22Rv1 (cell line): Measurements from ENCODE around the gene TMEM72.

Source experiments
- H3K27ac ChIP-seq: fragments of 450-650 bp; 2 replicates; pipeline ENCODE4 v1.5.1; 2017
- ZFX ChIP-seq: fragments of 450-650 bp; IDR thresholded peaks from 2 replicates; pipeline ENCODE4 v1.6.1; 2017; ENCODE audit warnings: antibody characterized with exemption, borderline replicate concordance
- TF ChIP-seq, protein P1 (sequence below): fragments of 450-650 bp; IDR thresholded peaks from 2 replicates; pipeline ENCODE4 v1.5.1; 2017; ENCODE audit warnings: mild to moderate bottlenecking

The TMEM72 gene

DNA sequence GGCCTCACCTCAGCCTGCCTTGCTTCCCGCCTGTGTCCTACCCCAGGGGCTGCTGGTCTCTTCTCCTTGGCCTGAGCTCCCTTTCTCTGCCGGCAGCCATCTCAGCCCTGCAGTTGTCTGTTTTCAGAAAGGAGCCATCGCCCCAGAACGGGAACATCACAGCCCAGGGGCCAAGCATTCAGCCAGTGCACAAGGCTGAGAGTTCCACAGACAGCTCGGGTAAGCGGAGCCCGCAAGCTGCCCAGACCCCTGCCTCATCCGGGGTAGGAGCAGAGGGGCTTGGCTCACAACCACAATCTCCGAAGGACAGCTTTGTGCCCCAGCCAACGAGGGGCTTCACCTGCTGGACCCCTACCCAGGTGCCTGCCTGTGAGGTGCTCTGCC, 72.8 kb downstream of the TMEM72 start:
- no peak overlapping the region for H3K27ac ChIP-seq
- TF ChIP-seq ZFX: no peak
- TF ChIP-seq, protein P1, sequence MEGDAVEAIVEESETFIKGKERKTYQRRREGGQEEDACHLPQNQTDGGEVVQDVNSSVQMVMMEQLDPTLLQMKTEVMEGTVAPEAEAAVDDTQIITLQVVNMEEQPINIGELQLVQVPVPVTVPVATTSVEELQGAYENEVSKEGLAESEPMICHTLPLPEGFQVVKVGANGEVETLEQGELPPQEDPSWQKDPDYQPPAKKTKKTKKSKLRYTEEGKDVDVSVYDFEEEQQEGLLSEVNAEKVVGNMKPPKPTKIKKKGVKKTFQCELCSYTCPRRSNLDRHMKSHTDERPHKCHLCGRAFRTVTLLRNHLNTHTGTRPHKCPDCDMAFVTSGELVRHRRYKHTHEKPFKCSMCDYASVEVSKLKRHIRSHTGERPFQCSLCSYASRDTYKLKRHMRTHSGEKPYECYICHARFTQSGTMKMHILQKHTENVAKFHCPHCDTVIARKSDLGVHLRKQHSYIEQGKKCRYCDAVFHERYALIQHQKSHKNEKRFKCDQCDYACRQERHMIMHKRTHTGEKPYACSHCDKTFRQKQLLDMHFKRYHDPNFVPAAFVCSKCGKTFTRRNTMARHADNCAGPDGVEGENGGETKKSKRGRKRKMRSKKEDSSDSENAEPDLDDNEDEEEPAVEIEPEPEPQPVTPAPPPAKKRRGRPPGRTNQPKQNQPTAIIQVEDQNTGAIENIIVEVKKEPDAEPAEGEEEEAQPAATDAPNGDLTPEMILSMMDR: no peak

DNA sequence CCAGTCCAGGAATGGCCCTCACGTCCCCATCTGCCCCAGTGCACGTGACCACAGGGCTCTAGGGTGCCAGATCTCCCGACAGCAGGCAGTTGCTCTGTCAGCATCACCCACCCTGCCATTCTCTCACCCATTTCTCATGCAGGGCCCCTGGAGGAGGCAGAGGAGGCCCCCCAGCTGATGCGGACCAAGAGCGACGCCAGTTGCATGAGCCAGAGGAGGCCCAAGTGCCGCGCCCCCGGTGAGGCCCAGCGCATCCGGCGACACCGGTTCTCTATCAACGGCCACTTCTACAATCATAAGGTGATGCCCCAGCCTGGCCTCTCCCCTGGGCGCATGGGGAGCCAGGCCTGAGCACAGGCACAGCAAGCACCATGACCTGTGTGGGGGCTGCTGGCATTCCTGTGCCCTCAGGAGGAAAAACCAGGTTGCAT, 73.5 kb downstream of the TMEM72 start:
- H3K27ac ChIP-seq: no peak overlapping the region
- no peak for TF ChIP-seq ZFX
- TF ChIP-seq, protein P1: no peak

DNA sequence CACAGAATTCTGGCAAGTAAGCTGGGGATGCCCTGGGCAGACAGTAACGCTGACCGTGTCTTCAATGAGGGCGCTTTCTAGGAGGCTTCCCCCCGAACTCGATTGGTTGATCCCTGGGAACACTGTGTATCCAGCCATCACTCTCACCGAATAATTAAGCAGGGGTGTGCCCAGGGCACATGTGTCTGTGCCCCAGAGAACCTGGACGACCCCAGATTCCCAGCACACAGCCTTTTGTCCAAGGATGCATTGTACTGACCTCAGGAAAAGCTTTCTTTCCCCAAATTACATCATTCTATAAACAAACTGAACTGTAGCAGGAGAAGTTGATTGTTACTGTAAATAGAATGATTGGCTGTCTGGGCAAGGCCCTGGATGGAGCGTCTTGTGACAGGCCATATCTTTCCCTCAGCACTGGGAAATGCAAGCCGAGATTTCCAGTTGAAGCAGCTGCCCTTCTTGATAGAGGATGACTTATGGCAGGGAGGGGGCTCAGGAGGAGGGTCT, 74.1 kb downstream of the TMEM72 start:
- no peak overlapping the region for H3K27ac ChIP-seq
- TF ChIP-seq, protein P1: no peak
- TF ChIP-seq ZFX: no peak

DNA sequence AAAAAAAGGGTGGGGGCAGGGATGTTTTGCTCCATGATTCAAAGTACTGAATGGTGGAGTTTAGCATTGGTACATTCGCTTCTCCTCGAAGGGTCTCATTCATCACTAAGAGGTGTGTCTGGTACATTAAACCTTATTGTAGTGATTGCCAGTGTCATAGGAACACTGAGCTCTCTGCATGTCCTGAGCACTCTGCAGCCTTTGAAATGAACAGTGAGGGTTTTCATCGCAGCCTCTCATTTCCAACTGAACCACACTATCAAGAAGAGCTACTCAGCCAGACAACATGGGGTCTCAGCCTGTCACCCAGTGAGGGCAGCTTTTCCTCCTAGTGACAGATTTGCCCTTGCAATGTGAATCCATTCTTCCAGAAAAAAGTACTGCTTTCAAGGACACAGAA, 75.0 kb downstream of the TMEM72 start:
- H3K27ac ChIP-seq: no peak overlapping the region
- TF ChIP-seq, protein P1: no peak
- no peak for TF ChIP-seq ZFX
